ELF-1 (cell line): ENCODE results near the gene ZNF618.
"Not testable (repeated sequence)": the region's sequence is repeated elsewhere in the genome, so short reads cannot be mapped to it uniquely, and the experiment has no call there.

ENCODE experiments used
- DNase-seq: peaks from one replicate; pipeline ENCODE4 v3.0.0-alpha.2; 2016; ENCODE audit warnings: low read depth, low spot score

ZNF618 gene

DNA sequence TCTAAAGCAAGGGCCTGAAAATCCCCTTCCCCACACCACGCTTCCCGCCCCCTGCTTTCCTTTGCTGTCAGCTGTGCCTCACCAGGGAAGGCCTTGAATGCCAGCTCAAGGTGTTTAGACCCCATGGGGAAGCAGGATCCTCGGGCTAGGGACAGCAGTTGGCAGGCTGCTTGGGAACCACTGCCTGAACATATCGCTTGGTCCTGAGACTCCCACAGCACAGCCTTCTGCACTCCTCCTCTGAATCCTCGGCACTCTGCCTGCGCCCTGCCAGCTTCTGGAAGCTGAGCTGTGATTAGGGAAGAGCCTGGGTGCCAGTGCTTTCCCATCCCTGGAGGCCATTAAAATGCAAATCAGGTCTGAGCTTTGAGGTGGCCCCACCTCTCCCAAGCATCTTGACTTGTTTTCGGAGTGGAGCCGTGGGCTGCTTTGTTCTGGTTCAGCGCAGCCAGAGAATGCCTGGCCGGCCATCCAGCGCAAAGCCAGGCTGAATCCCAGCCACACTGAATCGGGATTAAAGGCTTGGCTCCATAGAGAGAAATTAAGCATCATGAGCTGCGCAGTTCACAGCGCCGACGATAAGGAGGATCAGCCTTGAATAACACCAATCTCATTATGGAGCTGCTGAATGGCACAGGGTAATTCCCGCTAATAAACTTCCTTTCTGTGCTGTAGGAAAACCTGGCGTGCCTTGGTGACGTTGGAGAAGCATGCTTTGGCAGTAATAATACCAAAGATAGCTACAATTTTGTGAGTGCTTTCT, 162.0 kb downstream of the ZNF618 start:
- DNase-seq: peak; percentile 90

DNA sequence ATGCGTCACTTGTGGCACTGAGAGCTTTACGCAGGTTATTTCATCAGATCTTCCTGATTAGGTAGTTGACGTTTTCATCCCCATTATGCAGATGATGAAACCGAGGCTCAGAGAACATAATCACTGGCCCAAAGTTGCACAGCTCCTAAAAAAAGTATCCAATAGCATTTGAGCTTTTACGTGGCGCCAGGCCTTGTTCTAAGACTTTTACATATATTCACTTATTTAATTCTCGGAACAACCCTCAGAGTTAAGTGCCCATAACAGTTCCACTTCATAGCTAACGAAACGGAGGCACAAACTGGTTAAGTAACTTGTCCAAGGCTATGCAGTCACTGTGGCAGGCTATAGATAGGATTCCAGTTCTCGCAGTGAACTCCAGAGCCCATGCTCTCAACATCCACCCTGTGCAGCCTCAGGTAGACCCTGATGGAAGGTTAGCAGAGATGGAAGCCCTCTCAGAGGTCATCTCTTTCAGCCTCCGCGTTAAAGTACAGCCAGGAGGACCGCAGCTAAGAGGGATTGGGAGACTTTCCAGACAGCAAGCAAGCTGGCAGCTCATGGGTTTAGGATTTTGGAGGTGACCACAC, 162.7 kb downstream of the ZNF618 start:
- no peak for DNase-seq

DNA sequence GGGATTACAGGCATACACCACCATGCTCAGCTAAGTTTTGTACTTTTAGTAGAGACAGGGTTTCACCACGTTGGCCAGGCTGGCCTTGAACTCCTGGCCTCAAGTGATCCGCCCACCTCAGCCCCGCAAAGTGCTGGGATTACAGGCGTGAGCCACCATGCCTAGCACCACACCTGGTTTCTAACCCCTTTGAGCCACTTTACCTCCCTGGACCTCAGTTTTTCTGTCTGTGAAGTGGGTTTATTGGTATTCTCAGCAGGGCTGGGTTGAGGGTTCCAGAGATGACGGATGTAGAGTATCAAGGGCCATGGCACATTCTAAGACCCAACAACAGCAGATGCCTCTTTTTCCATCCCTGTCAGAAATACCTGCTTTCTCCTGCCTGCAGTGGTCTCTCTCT, 163.4 kb downstream of the ZNF618 start:
- DNase-seq: peak; percentile 0

DNA sequence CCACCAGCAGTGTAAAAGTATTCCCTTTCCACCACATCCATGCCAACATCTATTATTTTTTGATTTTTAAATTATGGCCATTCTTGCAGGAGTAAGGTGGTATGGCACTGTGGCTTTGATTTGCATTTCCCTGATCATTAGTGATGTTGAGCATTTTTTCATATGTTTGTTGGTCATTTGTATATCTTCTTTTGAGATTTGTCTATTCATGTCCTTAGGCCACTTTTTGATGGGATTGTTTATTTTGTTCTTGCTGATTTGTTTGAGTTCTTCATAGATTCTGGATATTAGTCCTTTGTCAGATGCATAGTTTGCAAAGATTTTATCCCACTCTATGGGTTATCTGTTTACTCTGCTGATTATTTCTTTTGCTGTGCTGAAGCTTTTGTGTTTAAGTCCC, 167.6 kb downstream of the ZNF618 start:
- DNase-seq: not testable (repeated sequence)

DNA sequence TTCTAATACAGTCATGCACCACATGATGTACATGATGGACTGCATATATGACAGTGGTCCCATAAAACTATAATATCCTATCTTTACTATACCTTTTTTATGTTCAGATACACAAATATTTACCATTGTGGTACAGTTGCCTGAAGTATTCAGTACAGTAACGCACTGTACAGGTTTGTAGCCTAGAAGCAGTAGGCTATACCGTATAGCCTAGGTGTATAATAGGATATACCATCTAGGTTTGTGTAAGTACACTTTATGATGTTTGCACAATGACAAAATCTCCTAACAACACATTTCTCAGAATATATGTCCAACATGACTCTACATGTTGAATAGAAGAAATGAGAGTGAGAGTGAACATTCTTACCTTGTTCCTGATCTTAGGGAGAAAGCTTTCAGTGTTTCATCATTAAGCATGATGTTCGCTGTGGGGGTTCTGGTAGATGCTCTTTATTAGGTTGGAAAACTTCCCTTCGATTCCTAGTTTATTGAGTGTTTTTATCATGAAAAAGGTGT, 170.2 kb downstream of the ZNF618 start:
- no peak for DNase-seq

DNA sequence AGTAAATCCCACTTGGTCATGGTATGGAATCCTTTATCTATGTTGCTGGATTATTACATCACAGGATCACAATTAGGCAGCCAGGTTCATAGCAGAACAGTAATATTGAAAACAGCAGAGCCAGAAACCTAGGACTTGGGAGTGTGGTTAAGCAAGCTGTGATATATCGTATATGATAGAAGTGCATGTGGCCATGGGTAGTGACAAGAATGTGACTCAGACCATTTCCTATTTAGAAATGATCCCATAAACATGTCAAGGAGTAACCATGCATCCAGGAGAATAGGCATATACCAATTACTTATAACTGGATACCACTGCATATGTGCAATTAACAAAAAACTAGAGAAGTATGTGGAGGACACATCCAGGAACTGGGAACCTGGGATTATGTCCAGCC, 170.8 kb downstream of the ZNF618 start:
- DNase-seq: no peak

DNA sequence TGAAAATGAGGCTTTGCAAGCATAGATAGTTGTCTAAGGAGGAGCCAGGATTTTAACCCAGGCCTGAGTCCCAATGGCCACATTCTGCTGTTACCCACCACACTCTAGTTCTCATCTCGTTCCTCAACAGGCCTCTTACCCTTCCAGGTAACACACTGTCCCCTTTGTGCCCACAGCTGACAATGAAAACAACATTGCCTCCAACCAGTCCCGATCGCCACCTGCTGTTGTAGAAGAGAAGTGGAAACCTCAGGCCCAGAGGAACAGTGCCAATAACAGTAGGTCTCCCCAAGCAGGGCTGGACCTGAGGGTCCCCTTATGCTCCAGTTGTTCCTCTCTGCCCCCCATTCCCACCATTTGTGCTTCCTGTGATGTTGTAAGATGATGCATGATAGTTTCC, 171.6 kb downstream of the ZNF618 start:
- DNase-seq: peak; percentile 36

DNA sequence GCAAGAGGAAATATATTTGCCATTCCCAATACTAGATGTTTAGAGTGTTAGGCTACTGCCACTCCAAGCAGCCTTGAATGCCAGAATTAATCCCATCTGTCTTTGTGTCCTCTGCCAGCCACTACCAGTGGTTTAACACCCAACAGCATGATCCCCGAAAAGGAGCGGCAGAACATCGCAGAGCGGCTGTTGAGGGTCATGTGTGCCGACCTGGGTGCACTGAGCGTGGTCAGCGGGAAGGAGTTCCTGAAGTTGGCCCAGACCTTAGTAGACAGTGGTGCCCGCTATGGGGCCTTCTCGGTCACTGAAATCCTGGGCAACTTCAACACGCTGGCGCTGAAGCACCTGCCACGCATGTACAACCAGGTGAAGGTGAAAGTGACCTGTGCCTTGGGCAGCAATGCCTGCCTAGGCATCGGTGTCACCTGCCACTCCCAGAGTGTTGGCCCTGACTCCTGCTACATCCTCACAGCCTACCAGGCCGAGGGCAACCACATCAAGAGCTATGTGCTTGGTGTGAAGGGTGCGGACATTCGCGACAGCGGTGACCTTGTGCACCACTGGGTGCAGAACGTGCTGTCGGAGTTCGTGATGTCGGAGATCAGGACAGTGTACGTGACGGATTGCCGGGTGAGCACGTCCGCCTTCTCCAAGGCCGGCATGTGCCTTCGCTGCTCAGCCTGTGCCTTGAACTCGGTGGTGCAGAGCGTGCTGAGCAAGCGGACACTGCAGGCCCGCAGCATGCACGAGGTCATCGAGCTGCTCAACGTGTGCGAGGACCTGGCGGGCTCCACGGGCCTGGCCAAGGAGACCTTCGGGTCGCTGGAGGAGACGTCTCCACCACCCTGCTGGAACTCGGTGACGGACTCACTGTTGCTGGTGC, 172.7 kb downstream of the ZNF618 start:
- no peak for DNase-seq

DNA sequence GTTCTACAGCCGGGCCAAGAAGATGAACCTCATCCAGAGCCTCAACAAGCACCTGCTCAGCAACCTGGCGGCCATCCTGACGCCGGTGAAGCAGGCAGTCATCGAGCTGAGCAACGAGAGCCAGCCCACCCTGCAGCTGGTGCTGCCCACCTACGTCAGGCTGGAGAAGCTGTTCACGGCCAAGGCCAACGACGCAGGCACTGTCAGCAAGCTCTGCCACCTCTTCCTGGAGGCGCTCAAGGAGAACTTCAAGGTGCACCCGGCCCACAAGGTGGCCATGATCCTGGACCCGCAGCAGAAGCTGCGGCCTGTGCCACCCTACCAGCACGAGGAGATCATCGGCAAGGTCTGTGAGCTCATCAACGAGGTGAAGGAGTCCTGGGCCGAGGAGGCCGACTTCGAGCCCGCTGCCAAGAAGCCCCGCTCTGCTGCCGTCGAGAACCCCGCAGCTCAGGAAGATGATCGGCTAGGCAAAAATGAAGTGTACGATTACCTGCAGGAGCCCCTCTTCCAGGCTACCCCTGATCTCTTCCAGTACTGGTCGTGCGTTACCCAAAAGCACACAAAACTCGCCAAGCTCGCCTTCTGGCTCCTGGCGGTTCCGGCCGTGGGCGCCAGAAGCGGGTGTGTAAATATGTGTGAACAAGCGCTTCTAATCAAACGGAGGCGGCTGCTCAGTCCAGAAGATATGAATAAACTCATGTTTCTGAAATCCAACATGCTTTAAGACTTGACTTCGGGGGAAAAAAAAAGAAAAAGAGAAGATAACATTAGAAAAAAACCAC, 173.5 kb downstream of the ZNF618 start:
- DNase-seq: no peak

DNA sequence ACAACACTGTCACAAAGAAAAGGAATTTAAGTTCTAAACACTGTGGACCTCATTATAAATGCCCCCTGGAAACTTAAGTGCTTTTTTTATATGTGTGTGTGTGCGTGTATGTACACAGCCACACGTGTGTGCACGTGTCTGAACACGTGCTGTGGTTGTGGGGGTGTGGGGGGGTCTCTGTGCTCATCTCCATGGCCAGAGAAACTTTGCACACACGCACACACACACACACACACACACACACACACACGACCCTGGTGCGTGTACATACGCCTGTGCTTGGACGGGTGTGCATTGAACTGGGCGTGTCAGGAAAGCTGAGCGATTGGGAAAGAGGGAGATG, 174.1 kb downstream of the ZNF618 start:
- no peak for DNase-seq

DNA sequence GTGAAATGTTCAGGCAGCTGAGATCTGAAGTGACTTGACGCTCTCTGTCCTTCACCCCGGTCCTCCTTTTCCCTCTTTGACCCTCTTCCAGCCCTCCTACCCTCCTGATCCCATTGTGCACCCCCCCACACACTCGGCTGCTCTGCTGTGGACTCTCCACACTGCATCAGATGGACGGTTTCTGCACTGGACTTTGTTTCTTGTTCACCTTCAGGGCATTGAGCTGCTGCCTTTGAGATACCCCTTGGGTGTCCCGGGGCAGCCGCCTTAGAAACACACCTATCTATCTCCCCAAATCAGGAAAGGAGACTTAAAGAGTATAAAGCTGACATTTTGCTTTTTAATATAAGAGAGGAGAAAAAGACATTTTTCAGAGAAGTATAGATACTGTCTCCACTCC, 174.5 kb downstream of the ZNF618 start:
- no peak for DNase-seq

DNA sequence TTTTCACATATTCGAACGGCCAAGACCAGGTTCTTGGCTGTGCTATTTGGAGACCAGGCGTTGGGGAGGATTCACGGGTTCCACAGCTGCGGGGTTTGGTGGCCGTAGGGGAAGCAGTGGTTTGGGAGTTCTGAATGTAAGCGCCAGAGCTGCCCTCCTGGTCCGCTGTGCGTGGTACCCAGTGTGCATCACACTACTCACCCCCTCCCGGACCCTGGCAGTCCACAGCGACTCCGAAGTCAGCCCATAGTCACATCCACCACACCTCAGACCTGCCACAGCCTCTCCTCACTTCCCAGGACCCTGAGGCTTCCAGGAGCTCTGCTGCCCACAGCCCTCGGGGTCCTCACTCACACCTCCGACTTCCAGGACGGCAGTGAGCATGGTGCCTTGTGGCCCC, 175.2 kb downstream of the ZNF618 start:
- no peak for DNase-seq

DNA sequence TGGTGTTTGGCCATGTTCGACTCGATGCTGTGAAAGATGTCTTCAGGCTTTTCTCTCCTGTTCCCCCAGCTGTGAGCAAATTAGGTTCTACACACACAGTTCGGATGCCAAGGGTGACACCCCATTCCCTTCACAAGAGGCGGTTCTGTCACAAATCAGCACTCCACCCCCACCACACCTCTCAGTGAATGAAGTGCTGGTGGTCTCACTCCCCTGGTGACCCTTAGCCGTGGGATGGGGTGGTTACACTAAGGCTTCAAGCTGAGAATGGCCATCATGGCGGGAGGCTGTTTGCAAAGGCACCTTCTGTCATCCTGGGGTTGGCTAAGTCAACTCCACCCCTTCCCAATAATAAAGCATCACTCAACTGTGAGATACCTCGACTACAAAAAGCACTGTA, 175.6 kb downstream of the ZNF618 start:
- DNase-seq: no peak

DNA sequence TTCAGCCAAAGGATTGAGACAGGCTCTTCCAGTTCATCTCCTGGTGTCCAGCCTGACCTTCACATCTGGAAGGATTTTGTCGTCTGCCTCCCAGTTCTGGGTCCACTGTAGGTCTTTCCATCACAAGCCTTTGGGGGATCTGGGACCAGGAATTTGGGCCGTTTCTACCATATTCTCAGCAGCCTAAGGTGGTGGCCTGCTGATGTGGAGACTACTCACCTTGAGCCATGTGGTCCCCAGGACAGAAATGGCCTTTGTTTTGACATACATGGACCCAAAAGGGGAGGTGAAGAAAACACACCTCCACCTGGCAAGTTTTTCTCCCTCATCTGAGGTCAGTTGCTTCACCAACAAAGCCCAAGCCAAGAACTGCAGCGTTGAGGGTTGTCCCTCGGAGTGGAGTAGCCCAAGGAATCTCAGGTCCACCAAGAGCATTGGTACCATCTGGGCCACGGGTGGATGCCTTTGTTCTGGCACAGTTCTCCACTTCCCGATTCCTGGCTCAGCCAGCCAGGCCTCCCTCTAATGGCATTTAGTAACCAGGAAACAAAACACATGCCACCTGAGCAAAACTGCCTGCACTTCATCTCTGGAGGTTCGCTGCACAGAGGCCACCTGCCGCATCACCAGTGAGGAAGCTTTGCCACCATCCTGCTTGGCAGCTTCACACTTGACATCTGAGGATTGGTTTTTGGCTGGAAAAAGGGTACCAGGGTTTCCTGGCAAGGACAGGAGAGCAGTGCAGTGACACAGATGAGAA, 177.3 kb downstream of the ZNF618 start:
- no peak for DNase-seq

DNA sequence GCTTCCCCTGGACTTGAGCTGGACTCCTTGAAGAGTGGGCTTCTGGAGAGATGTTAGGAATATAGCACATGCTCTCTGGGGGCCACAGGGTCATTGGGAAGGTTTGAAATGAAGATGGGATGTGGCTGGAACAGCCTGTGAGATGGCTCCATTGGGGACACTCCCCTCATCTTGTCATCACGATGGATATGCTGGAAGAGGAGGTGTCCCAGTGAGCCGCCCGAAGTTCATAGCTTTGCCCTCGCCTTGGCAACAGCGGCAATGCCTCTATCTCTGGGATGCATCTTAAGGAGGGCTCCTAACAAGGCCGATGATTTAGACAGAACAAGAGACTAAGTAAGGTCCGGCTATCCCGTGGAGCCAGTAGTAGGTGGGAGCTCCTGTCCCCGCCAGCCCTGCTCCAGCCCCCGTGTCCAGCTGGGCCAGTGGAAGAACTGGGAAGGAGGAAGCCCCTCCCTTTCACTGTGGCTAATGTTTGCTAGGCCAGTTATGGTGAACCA, 178.1 kb downstream of the ZNF618 start:
- DNase-seq: no peak

DNA sequence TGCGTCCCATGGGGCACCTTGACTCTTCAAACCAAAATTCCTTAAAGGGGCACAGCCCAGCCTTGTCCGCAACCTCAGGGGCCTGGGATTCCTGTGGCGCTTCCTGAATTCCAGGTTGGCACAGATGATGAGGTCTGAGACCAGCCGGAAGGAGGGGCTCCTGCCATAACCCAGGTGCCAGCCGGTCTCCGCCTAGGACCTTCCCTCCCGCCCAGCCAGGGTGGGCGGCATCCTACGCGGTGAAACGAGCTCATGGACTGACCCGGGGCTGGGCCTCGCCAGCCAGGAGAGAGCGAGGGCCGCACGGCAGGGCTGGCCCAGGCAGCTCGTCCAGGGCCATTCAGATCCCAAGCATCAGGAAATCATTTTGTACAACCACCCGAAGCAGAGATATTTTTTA, 179.0 kb downstream of the ZNF618 start:
- no peak for DNase-seq

DNA sequence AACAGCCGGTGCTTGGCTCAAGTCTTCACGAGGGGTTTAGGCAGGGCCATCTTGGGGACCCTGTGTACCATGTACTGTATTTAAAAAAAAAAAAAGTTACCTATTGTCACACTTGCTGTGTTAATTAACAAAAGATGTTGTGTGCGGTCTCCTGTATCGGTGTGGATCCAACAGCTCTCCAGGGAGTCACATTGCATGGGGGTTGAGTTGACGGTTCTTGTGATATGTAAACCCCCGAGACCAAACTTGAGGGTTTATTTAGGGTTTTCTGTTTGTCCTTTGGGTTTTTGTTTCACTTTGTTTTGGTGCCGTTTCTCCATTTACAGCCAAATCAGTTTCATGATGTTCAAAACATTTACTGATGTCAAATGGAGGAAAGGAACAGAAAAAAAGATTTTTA, 179.8 kb downstream of the ZNF618 start:
- DNase-seq: no peak

DNA sequence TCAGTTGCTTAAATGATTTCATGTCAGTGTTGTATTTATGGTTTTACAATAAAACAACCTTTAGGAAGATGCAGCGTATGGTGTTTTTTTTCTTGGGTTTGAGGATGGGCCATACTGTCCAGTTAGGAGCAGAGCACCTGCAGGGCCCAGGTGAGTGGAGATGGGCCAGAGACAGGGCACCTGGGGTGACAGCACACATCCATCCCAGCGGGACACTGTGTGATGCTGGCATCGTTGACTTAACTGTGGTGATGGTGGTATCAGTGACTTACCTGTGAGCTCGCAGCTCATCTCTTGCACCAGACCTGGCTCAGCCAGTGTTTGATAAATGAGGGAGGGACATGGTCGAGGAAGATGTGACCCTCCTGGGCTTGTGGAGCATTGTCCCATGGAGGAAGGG, 180.4 kb downstream of the ZNF618 start:
- DNase-seq: no peak

DNA sequence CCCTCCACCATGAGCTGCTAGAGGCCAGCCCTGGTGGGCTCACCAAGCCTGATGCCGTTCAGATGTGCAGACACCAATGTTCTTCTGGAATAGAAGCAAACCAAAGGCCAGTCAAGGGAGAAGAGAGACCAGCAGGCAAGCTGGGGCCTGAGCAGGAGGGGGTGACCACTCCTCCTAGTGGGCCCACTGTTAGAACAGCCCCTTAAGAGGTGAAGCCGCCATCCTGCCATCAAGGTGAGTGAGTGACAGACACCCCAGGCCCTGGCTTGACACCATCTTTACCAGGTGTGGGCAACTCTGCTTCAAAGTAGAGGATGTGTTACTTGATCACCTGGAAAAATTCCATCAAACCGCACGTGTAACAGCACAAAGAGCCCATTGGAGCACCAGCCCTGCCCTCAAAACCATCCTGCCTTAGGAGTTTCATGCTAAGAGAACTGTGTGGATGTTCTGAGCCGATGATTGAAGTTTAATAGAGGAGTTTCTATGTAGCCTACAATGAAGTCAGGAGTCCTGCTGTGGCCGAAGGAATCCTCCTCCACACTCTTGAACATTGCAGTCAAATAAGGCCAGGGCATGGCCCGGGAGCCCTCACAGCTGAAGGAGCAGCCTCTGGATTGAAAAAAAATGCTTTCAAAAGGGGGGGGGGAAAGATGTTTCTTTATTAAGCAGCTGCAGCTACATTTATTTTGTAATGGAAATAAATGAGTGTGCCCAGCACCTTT, 181.2 kb downstream of the ZNF618 start:
- no peak for DNase-seq

DNA sequence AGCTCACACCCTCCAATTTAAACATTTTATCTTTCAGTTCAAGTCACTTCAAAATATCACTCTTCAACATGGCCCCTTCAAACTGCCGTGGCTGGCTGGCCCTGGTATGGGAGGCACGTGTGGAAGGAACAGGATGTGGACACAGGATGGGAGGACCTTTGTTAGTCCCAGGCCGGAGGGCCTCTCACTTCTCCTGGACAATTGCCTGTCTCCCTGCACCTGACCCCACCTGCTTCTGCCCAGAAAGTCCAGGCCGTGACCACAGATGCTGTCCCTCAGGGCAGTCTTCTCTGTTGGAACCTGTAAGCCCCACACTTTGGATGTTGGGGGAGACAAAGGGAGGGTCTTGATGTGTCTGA, 182.6 kb downstream of the ZNF618 start:
- DNase-seq: no peak
